CD8-positive, alpha-beta memory T cell (primary cell): ENCODE results near the gene KDM6A. TPM values are rescaled to one million over a fixed set of nuclear protein-coding genes. Genes with fewer than 3 reads are reported as not detected.
"Not testable (repeated sequence)": the region's sequence is repeated elsewhere in the genome, so short reads cannot be mapped to it uniquely, and the experiment has no call there.

Source experiments
- CTCF ChIA-PET: fragments of 350-600 bp; sonication (Branson Sonifier 250); formaldehyde crosslinking; loops from one replicate; lab custom pipeline; 2021; ENCODE audit warnings: antibody characterized with exemption; lab: Charles Lee
- POLR2A ChIA-PET: fragments of 350-600 bp; sonication (Branson Sonifier 250); formaldehyde crosslinking; loops from one replicate; lab custom pipeline; 2021; ENCODE audit warnings: antibody characterized with exemption; lab: Charles Lee
- DNase-seq, 5 donors: peaks; one replicate each; pipeline versions ENCODE4 v3.0.0 to v3.0.0-alpha.2; 2020 to 2022; ENCODE audit warnings: mixed read lengths in 1 of 5
- H3K27ac ChIP-seq: one replicate; pipeline ENCODE4 v1.7.0; 2013; ENCODE audit warnings: low read depth, mild to moderate bottlenecking, low read length, moderate library complexity
- H3K27me3 ChIP-seq: 2 replicates; pipeline ENCODE4 v1.7.0; 2013; ENCODE audit warnings: low read length, mild to moderate bottlenecking; ENCODE audit not compliant: insufficient read depth, poor library complexity, severe bottlenecking
- H3K36me3 ChIP-seq: 2 replicates; pipeline ENCODE4 v1.7.0; 2013; ENCODE audit warnings: mild to moderate bottlenecking, low read length, moderate library complexity; ENCODE audit not compliant: insufficient read depth
- H3K4me1 ChIP-seq: 2 replicates; pipeline ENCODE4 v1.7.0; 2013; ENCODE audit warnings: mild to moderate bottlenecking, low read length, moderate library complexity; ENCODE audit not compliant: insufficient read depth
- H3K4me3 ChIP-seq: 2 replicates; pipeline ENCODE4 v1.7.0; 2013; ENCODE audit warnings: mild to moderate bottlenecking, low read length
- H3K9me3 ChIP-seq: 2 replicates; pipeline ENCODE4 v1.7.0; 2013; ENCODE audit warnings: mild to moderate bottlenecking, low read length
- H3K27ac Mint-ChIP-seq, 8 donors: one replicate each; pipeline ENCODE4 v1.8.0; 2020 to 2021; ENCODE audit warnings: mixed read lengths in 8 of 8, mild to moderate bottlenecking in 6 of 8, inconsistent platforms in 3 of 8, moderate library complexity in 3 of 8
- H3K27me3 Mint-ChIP-seq, 2 donors: one replicate each; pipeline ENCODE4 v1.8.0; 2020 to 2021; ENCODE audit warnings: mixed read lengths in 2 of 2, mild to moderate bottlenecking in 1 of 2, moderate library complexity in 1 of 2
- H3K36me3 Mint-ChIP-seq, 3 donors: one replicate each; pipeline ENCODE4 v1.8.0; 2020 to 2021; ENCODE audit warnings: mixed read lengths in 3 of 3, inconsistent platforms in 1 of 3, mild to moderate bottlenecking in 1 of 3
- H3K4me1 Mint-ChIP-seq, 3 donors: one replicate each; pipeline ENCODE4 v1.8.0; 2020 to 2021; ENCODE audit warnings: mixed read lengths in 3 of 3, inconsistent platforms in 1 of 3, mild to moderate bottlenecking in 1 of 3
- H3K4me3 Mint-ChIP-seq, 7 donors: one replicate each; pipeline ENCODE4 v1.8.0; 2020 to 2021; ENCODE audit warnings: mixed read lengths in 7 of 7, mild to moderate bottlenecking in 6 of 7, moderate library complexity in 4 of 7, inconsistent platforms in 2 of 7
- H3K9me3 Mint-ChIP-seq, 5 donors: one replicate each; pipeline ENCODE4 v1.8.0; 2020 to 2022; ENCODE audit warnings: mixed read lengths in 5 of 5, mild to moderate bottlenecking in 3 of 5, moderate library complexity in 2 of 5, inconsistent platforms in 1 of 5
- polyA plus RNA-seq: library from polyadenylated mRNA; unstranded; fragments of 300-500 nt; fragmentation: Illumina TruSeq; gene quantifications from one replicate; pipeline ENCODE4 v1.2.3, GENCODE V29; 2021
- total RNA-seq, 2 experiments: library from RNA; stranded (reverse); gene quantifications; one replicate each; pipeline ENCODE4 v1.2.3, GENCODE V29; 2021

Gene KDM6A
- total and polyA plus RNA-seq, 3 experiments from 2014 or later: 20.7 to 23.7 (median 21.5) TPM

- H3K9me3 ChIP-seq: no peaks in the 10 kb centered on the region
- Mint-ChIP-seq H3K4me3 (no peak overlapping the region), H3K9me3 (peaks cover 0 to 6% (median 0%) of the 10 kb centered on the region in 5 donors), H3K27ac (peak overlapping the region in 1 of 8 donors; percentile 33), H3K27me3 (no peaks in the 10 kb centered on the region), H3K36me3 (peaks cover 4 to 11% (median 10%) of the 10 kb centered on the region in 3 donors), H3K4me1 (peaks cover 38 to 60% (median 44%) of the 10 kb centered on the region in 3 donors)
- H3K27me3 ChIP-seq: no peaks in the 10 kb centered on the region
- no peak for DNase-seq
- ChIA-PET POLR2A (no interaction called here), CTCF (no interaction called here)
- no peak overlapping the region for H3K4me3 ChIP-seq
- H3K27ac ChIP-seq: no peak overlapping the region
- no peaks in the 10 kb centered on the region for H3K4me1 ChIP-seq
- no peaks in the 10 kb centered on the region for H3K36me3 ChIP-seq
Observed at GRCh38 chrX:44980883-44981282, 107.9 kb downstream of the KDM6A start.

- H3K27me3 Mint-ChIP-seq: no peaks in the 10 kb centered on the region
- H3K36me3 ChIP-seq: no peaks in the 10 kb centered on the region
- no peak overlapping the region for H3K4me3 Mint-ChIP-seq
- no peaks in the 10 kb centered on the region for H3K4me1 ChIP-seq
- no peak overlapping the region for H3K27ac Mint-ChIP-seq
- H3K9me3 ChIP-seq: no peaks in the 10 kb centered on the region
- H3K4me1 Mint-ChIP-seq: peaks cover 54 to 75% (median 57%) of the 10 kb centered on the region in 3 donors
- no peak overlapping the region for H3K4me3 ChIP-seq
- H3K27me3 ChIP-seq: no peaks in the 10 kb centered on the region
- H3K9me3 Mint-ChIP-seq: peaks cover 0 to 11% (median 3%) of the 10 kb centered on the region in 5 donors
- ChIA-PET POLR2A (no interaction called here), CTCF (no interaction called here)
- no peak for DNase-seq
- H3K36me3 Mint-ChIP-seq: peaks cover 22 to 28% (median 25%) of the 10 kb centered on the region in 3 donors
- H3K27ac ChIP-seq: no peak overlapping the region
Observed at GRCh38 chrX:44989995-44990770, 117.2 kb downstream of the KDM6A start.

- H3K27ac Mint-ChIP-seq: peak overlapping the region in 1 of 8 donors; percentile 55
Observed at GRCh38 chrX:44992775-44993174, 119.8 kb downstream of the KDM6A start.

GRCh38 chrX:44996277-44996676 is 123.3 kb downstream of the KDM6A start:
- no peak overlapping the region for H3K27ac ChIP-seq
- CTCF ChIA-PET: no interaction called here
- DNase-seq: no peak

More at GRCh38 chrX:44992775-44993174, 119.8 kb downstream of the KDM6A start:
- Mint-ChIP-seq H3K4me1 (peaks cover 60 to 72% (median 69%) of the 10 kb centered on the region in 3 donors), H3K36me3 (peaks cover 13 to 24% (median 19%) of the 10 kb centered on the region in 3 donors), H3K27me3 (no peaks in the 10 kb centered on the region), H3K4me3 (no peak overlapping the region), H3K9me3 (peaks cover 0 to 4% (median 0%) of the 10 kb centered on the region in 5 donors)
- ChIA-PET POLR2A (no interaction called here), CTCF (no interaction called here)
- H3K4me1 ChIP-seq: peaks cover 14% of the 10 kb centered on the region
- no peak overlapping the region for H3K4me3 ChIP-seq
- no peaks in the 10 kb centered on the region for H3K9me3 ChIP-seq
- no peak overlapping the region for H3K27ac ChIP-seq
- no peaks in the 10 kb centered on the region for H3K27me3 ChIP-seq
- DNase-seq: no peak
- no peaks in the 10 kb centered on the region for H3K36me3 ChIP-seq

GRCh38 chrX:44997282-44997812 is 124.4 kb downstream of the KDM6A start:
- H3K9me3 Mint-ChIP-seq: no peaks in the 10 kb centered on the region
- DNase-seq: no peak
- Histone ChIP-seq H3K36me3 (no peaks in the 10 kb centered on the region), H3K9me3 (no peaks in the 10 kb centered on the region), H3K27ac (no peak overlapping the region), H3K4me1 (peaks cover 23% of the 10 kb centered on the region), H3K4me3 (no peak overlapping the region), H3K27me3 (no peaks in the 10 kb centered on the region)
- peak overlapping the region in 7 of 8 donors; percentile 12 to 89 (median 39) for H3K27ac Mint-ChIP-seq
- ChIA-PET CTCF (no interaction called here), POLR2A (no interaction called here)
- no peaks in the 10 kb centered on the region for H3K27me3 Mint-ChIP-seq
- peaks cover 5 to 14% (median 9%) of the 10 kb centered on the region in 3 donors for H3K36me3 Mint-ChIP-seq
- H3K4me1 Mint-ChIP-seq: peaks cover 72 to 84% (median 79%) of the 10 kb centered on the region in 3 donors
- peak overlapping the region in 5 of 7 donors; percentile 12 to 56 (median 40) for H3K4me3 Mint-ChIP-seq

More at GRCh38 chrX:44996277-44996676, 123.3 kb downstream of the KDM6A start:
- Mint-ChIP-seq H3K4me1 (peaks cover 69 to 79% (median 74%) of the 10 kb centered on the region in 3 donors), H3K27ac (peak overlapping the region in 1 of 8 donors; percentile 34), H3K27me3 (no peaks in the 10 kb centered on the region), H3K4me3 (peak overlapping the region in 1 of 7 donors; percentile 21), H3K9me3 (no peaks in the 10 kb centered on the region), H3K36me3 (peaks cover 5 to 15% (median 9%) of the 10 kb centered on the region in 3 donors)
- H3K4me1 ChIP-seq: peaks cover 18% of the 10 kb centered on the region
- no peaks in the 10 kb centered on the region for H3K27me3 ChIP-seq
- H3K4me3 ChIP-seq: no peak overlapping the region
- no peaks in the 10 kb centered on the region for H3K9me3 ChIP-seq
- no peaks in the 10 kb centered on the region for H3K36me3 ChIP-seq
- POLR2A ChIA-PET: no interaction called here

GRCh38 chrX:44997888-44998287 is 124.9 kb downstream of the KDM6A start:
- Histone ChIP-seq H3K9me3 (no peaks in the 10 kb centered on the region), H3K4me3 (no peak overlapping the region), H3K27me3 (no peaks in the 10 kb centered on the region), H3K4me1 (peaks cover 23% of the 10 kb centered on the region), H3K36me3 (no peaks in the 10 kb centered on the region), H3K27ac (no peak overlapping the region)
- Mint-ChIP-seq H3K9me3 (no peaks in the 10 kb centered on the region), H3K36me3 (peaks cover 5 to 12% (median 7%) of the 10 kb centered on the region in 3 donors), H3K4me3 (peak overlapping the region in 6 of 7 donors; percentile 5 to 56 (median 29)), H3K27me3 (no peaks in the 10 kb centered on the region), H3K4me1 (peaks cover 71 to 82% (median 79%) of the 10 kb centered on the region in 3 donors), H3K27ac (peak overlapping the region; percentile 12 to 89 (median 30))
- DNase-seq: no peak
- ChIA-PET CTCF (no interaction called here), POLR2A (no interaction called here)

GRCh38 chrX:44999237-44999636 is 126.2 kb downstream of the KDM6A start:
- DNase-seq, H3K4me3 ChIP-seq, H3K27me3 Mint-ChIP-seq, H3K27me3 ChIP-seq, CTCF ChIA-PET, H3K36me3 Mint-ChIP-seq, H3K9me3 Mint-ChIP-seq, H3K36me3 ChIP-seq, H3K9me3 ChIP-seq, POLR2A ChIA-PET, H3K27ac ChIP-seq: not testable (repeated sequence)
- H3K4me1 Mint-ChIP-seq: peaks cover 68 to 80% (median 75%) of the 10 kb centered on the region in 3 donors
- H3K4me3 Mint-ChIP-seq: peak overlapping the region in 1 of 7 donors; percentile 18
- peak overlapping the region in 2 of 8 donors; percentile 25 to 87 for H3K27ac Mint-ChIP-seq
- peaks cover 23% of the 10 kb centered on the region for H3K4me1 ChIP-seq

- DNase-seq, H3K36me3 ChIP-seq, H3K27me3 Mint-ChIP-seq, H3K4me3 ChIP-seq, H3K27ac ChIP-seq, POLR2A ChIA-PET, CTCF ChIA-PET, H3K4me3 Mint-ChIP-seq, H3K27me3 ChIP-seq, H3K9me3 Mint-ChIP-seq, H3K9me3 ChIP-seq: not testable (repeated sequence)
- Mint-ChIP-seq H3K36me3 (peaks cover 5 to 11% (median 7%) of the 10 kb centered on the region in 3 donors), H3K27ac (peak overlapping the region in 1 of 8 donors; percentile 88), H3K4me1 (peaks cover 67 to 80% (median 74%) of the 10 kb centered on the region in 3 donors)
- H3K4me1 ChIP-seq: peaks cover 23% of the 10 kb centered on the region
Observed at GRCh38 chrX:44999872-45000271, 126.9 kb downstream of the KDM6A start.
